HG02840 (cell line): ENCODE measurements around the gene SYNM.
A peak's percentile ranks its signal among the peaks of the same experiment; 100 is the strongest.

Experiments used
- ATAC-seq: cut with Tn5 transposase; IDR thresholded peaks from one replicate; pipeline ENCODE4 v1.9.1; 2021; ENCODE audit warnings: mild to moderate bottlenecking, moderate library complexity, moderate number of reproducible peaks; ENCODE audit not compliant: unreplicated experiment, low FRiP score

Gene SYNM

GRCh38 chr15:99121691-99122410 is 17.0 kb downstream of the SYNM start:
- no peak for ATAC-seq

GRCh38 chr15:99122831-99123712 is 18.2 kb downstream of the SYNM start:
- ATAC-seq = no peak

- no peak for ATAC-seq
Observed at GRCh38 chr15:99123713-99124451, 19.0 kb downstream of the SYNM start.

GRCh38 chr15:99124641-99125040 is 19.8 kb downstream of the SYNM start:
- no peak for ATAC-seq

- no peak for ATAC-seq
Observed at GRCh38 chr15:99125061-99125891, 20.4 kb downstream of the SYNM start.

GRCh38 chr15:99126131-99126588 is 21.3 kb downstream of the SYNM start:
- ATAC-seq = no peak

GRCh38 chr15:99126930-99127329 is 22.1 kb downstream of the SYNM start:
- ATAC-seq = no peak

- no peak for ATAC-seq
Observed at GRCh38 chr15:99127773-99128172, 22.9 kb downstream of the SYNM start.

GRCh38 chr15:99128411-99128810 is 23.5 kb downstream of the SYNM start:
- ATAC-seq = no peak

GRCh38 chr15:99129644-99130043 is 24.8 kb downstream of the SYNM start:
- no peak for ATAC-seq

GRCh38 chr15:99130314-99130713 is 25.4 kb downstream of the SYNM start:
- no peak for ATAC-seq

- ATAC-seq = no peak
Observed at GRCh38 chr15:99130765-99131440, 26.0 kb downstream of the SYNM start.

GRCh38 chr15:99131441-99132023 is 26.7 kb downstream of the SYNM start:
- ATAC-seq = no peak

GRCh38 chr15:99132122-99132521 is 27.2 kb downstream of the SYNM start:
- ATAC-seq = no peak

GRCh38 chr15:99132634-99133287 is 27.9 kb downstream of the SYNM start:
- no peak for ATAC-seq

GRCh38 chr15:99134317-99134821 is 29.5 kb downstream of the SYNM start:
- ATAC-seq = no peak

- peak; percentile 52 for ATAC-seq
Observed at GRCh38 chr15:99135194-99135593, 30.3 kb downstream of the SYNM start.

GRCh38 chr15:99137111-99137546 is 32.2 kb downstream of the SYNM start:
- ATAC-seq = no peak
